SK-N-SH (cell line): ENCODE results near the gene PNPLA1. TPM values are rescaled to one million over a fixed set of nuclear protein-coding genes. Genes with fewer than 3 reads are reported as not detected.

Source experiments
- CTCF ChIA-PET: fragments of 300-600, 350-600 bp; formaldehyde crosslinking; extraction: SDS; loops from one replicate; lab custom pipeline; 2021; lab: Yijun Ruan, JAX
- POLR2A ChIA-PET: fragments of 350-600 bp; sonication (Branson Sonifier 250); formaldehyde crosslinking; extraction: SDS; loops from one replicate; lab custom pipeline; 2020; ENCODE audit warnings: antibody characterized with exemption, inconsistent platforms; lab: Yijun Ruan, JAX
- DNase-seq: peaks from one replicate; pipeline ENCODE4 v3.0.0; 2012
- H2AFZ ChIP-seq: fragments of 200-600 bp; sonication (generic); 2 replicates; pipeline ENCODE4 v1.8.1; 2016; ENCODE audit warnings: antibody characterized with exemption, mild to moderate bottlenecking, low read depth
- H3F3A ChIP-seq: fragments of 200-600 bp; sonication (generic); replicated peaks from 2 replicates; pipeline ENCODE3; 2016; ENCODE audit warnings: antibody characterized with exemption, mild to moderate bottlenecking; ENCODE audit not compliant: insufficient read depth
- H3K27ac ChIP-seq, 2 experiments: fragments of 200-500 bp in 1 of 2; fragments of 200-600 bp in 1 of 2; sonication (Bioruptor generic) in 1 of 2; sonication (generic), shearing (Covaris generic) in 1 of 2; 2 replicates each; pipeline versions ENCODE4 v1.5.1 to v1.6.1; 2014 to 2016; ENCODE audit warnings: low read depth in 2 of 2, inconsistent platforms in 1 of 2, low read length in 1 of 2, mild to moderate bottlenecking in 1 of 2, mixed read lengths in 1 of 2
- H3K27me3 ChIP-seq: fragments of 200-600 bp; sonication (generic), shearing (Covaris generic); 2 replicates; pipeline ENCODE4 v1.6.1; 2016; ENCODE audit warnings: mixed run types; ENCODE audit not compliant: insufficient read depth
- H3K36me3 ChIP-seq, 2 experiments: fragments of 200-500 bp in 1 of 2; fragments of 200-600 bp in 1 of 2; sonication (Bioruptor generic) in 1 of 2; sonication (generic) in 1 of 2; replicated peaks in 1 of 2; 2 replicates each; pipeline versions ENCODE3 to v1.5.1; 2014 to 2016; ENCODE audit warnings: low read length in 1 of 2, mild to moderate bottlenecking in 1 of 2; ENCODE audit not compliant: insufficient read depth in 2 of 2, control insufficient read depth in 1 of 2
- H3K4me1 ChIP-seq, 2 experiments: fragments of 200-500 bp in 1 of 2; fragments of 200-600 bp in 1 of 2; sonication (Bioruptor generic) in 1 of 2; sonication (generic), shearing (Covaris generic) in 1 of 2; 2 replicates each; pipeline versions ENCODE4 v1.5.1 to v1.6.1; 2014 to 2016; ENCODE audit warnings: low read depth in 1 of 2, low read length in 1 of 2, mixed run types in 1 of 2; ENCODE audit not compliant: insufficient read depth in 2 of 2, control insufficient read depth in 1 of 2
- H3K4me2 ChIP-seq: fragments of 200-600 bp; sonication (generic), shearing (Covaris generic); 2 replicates; pipeline ENCODE4 v1.6.1; 2017; ENCODE audit warnings: mixed run types
- H3K4me3 ChIP-seq, 2 experiments: fragments of 200-500 bp in 1 of 2; fragments of 200-600 bp in 1 of 2; sonication (Bioruptor generic) in 1 of 2; sonication (generic), shearing (Covaris generic) in 1 of 2; 2 replicates each; pipeline versions ENCODE4 v1.5.1 to v1.8.1; 2014 to 2016; ENCODE audit warnings: low read depth in 2 of 2, inconsistent platforms in 1 of 2, low read length in 1 of 2, mild to moderate bottlenecking in 1 of 2, mixed read lengths in 1 of 2, moderate library complexity in 1 of 2
- H3K79me2 ChIP-seq: fragments of 200-600 bp; sonication (generic); 2 replicates; pipeline ENCODE4 v1.8.1; 2017; ENCODE audit warnings: mild to moderate bottlenecking; ENCODE audit not compliant: insufficient read depth
- H3K9ac ChIP-seq: fragments of 200-600 bp; sonication (generic); 2 replicates; pipeline ENCODE4 v1.6.1; 2017; ENCODE audit warnings: mixed run types
- H3K9me2 ChIP-seq: fragments of 200-600 bp; sonication (generic); 2 replicates; pipeline ENCODE4 v1.6.1; 2017; ENCODE audit warnings: mixed run types
- H3K9me3 ChIP-seq: fragments of 200-600 bp; sonication (generic); 2 replicates; pipeline ENCODE4 v1.6.1; 2017; ENCODE audit warnings: mixed run types, mild to moderate bottlenecking, moderate library complexity
- H4K20me1 ChIP-seq: fragments of 200-600 bp; sonication (generic); 2 replicates; pipeline ENCODE4 v1.6.1; 2017; ENCODE audit warnings: mild to moderate bottlenecking, mixed run types; ENCODE audit not compliant: insufficient read depth
- CHD2 ChIP-seq: fragments of 150-350 bp; IDR thresholded peaks from 2 replicates; pipeline ENCODE4 v1.6.1; 2018; ENCODE audit warnings: low read length; ENCODE audit not compliant: partially characterized antibody
- EZH2phosphoT487 ChIP-seq: fragments of 200-600 bp; sonication (generic); IDR thresholded peaks from 2 replicates; pipeline ENCODE4 v1.6.1; 2017; ENCODE audit warnings: low read depth, mixed run types, mild to moderate bottlenecking, antibody characterized with exemption, moderate library complexity, borderline replicate concordance
- FOSL2 ChIP-seq: IDR thresholded peaks from 2 replicates; pipeline ENCODE4 v1.4.0; 2012; ENCODE audit warnings: low read depth, mild to moderate bottlenecking, moderate library complexity, borderline replicate concordance
- FOXM1 ChIP-seq: IDR thresholded peaks from 2 replicates; pipeline ENCODE4 v1.4.0; 2012; ENCODE audit warnings: low read depth, mild to moderate bottlenecking
- GABPA ChIP-seq: IDR thresholded peaks from 2 replicates; pipeline ENCODE4 v1.4.0; 2012; ENCODE audit warnings: low read depth, mild to moderate bottlenecking
- GATA2 ChIP-seq: sonication (generic); formaldehyde crosslinking; IDR thresholded peaks from 2 replicates; pipeline ENCODE4 v1.5.0; 2020; ENCODE audit warnings: mild to moderate bottlenecking, missing genetic modification reagents
- JUND ChIP-seq: IDR thresholded peaks from 2 replicates; pipeline ENCODE4 v1.4.0; 2012
- MEF2A ChIP-seq: IDR thresholded peaks from 2 replicates; pipeline ENCODE4 v1.4.0; 2012; ENCODE audit warnings: low read depth, borderline replicate concordance
- NRF1 ChIP-seq: IDR thresholded peaks from 2 replicates; pipeline ENCODE4 v1.6.1; 2012; ENCODE audit warnings: low read depth, mild to moderate bottlenecking, low read length
- POLR2AphosphoS5 ChIP-seq: IDR thresholded peaks from 2 replicates; pipeline ENCODE4 v1.6.1; 2012; ENCODE audit warnings: low read depth, low read length
- RCOR1 ChIP-seq: fragments of 150-350 bp; IDR thresholded peaks from 2 replicates; pipeline ENCODE4 v1.6.1; 2017; ENCODE audit warnings: antibody characterized with exemption, low read length
- RXRA ChIP-seq: IDR thresholded peaks from 2 replicates; pipeline ENCODE4 v1.4.0; 2012; ENCODE audit warnings: low read depth, mild to moderate bottlenecking, borderline replicate concordance
- SIN3A ChIP-seq: IDR thresholded peaks from 2 replicates; pipeline ENCODE4 v1.6.1; 2012; ENCODE audit warnings: low read depth, mild to moderate bottlenecking, low read length, moderate library complexity, borderline replicate concordance
- SMC3 ChIP-seq: IDR thresholded peaks from 2 replicates; pipeline ENCODE4 v1.6.1; 2012; ENCODE audit warnings: low read depth, low read length, improper control_type of control experiment
- TAF1 ChIP-seq: IDR thresholded peaks from 2 replicates; pipeline ENCODE4 v1.6.1; 2012; ENCODE audit warnings: low read depth, mild to moderate bottlenecking, low read length, moderate library complexity, borderline replicate concordance
- TCF12 ChIP-seq: IDR thresholded peaks from 2 replicates; pipeline ENCODE4 v1.4.0; 2012
- TEAD4 ChIP-seq: IDR thresholded peaks from 2 replicates; pipeline ENCODE4 v1.4.0; 2012; ENCODE audit warnings: mild to moderate bottlenecking, borderline replicate concordance; ENCODE audit not compliant: insufficient read depth
- YY1 ChIP-seq: IDR thresholded peaks from 2 replicates; pipeline ENCODE4 v1.4.0; 2012; ENCODE audit warnings: low read depth, mild to moderate bottlenecking
- WGBS: methylation state at CpG from one replicate; pipeline ENCODE4 v1.1.6; 2017; ENCODE audit warnings: low lambda C conversion rate; 5-methylcytosine and 5-hydroxymethylcytosine counted together
- polyA plus RNA-seq, 3 experiments: library from polyadenylated mRNA; depleted of rRNA; stranded (reverse); fragments of >200 nt; gene quantifications; 2 replicates each; pipeline ENCODE4 v1.2.3, GENCODE V29; 2012
- TF ChIP-seq, protein P1 (sequence below): IDR thresholded peaks from 2 replicates; pipeline ENCODE4; 2012
- TF ChIP-seq, protein P2 (sequence below): fragments of 200-600 bp; sonication (generic); IDR thresholded peaks from 2 replicates; pipeline ENCODE4 v1.6.1; 2017; ENCODE audit warnings: antibody characterized with exemption, mild to moderate bottlenecking, moderate library complexity
- TF ChIP-seq, protein P3 (sequence below): fragments of 150-350 bp; IDR thresholded peaks from 2 replicates; pipeline ENCODE4 v1.6.1; 2016; ENCODE audit warnings: mild to moderate bottlenecking, low read depth, low read length

PNPLA1 gene
- polyA plus RNA-seq, 1 of the 3 experiments (the other 2 are of a cell fraction): not detected

- TF ChIP-seq, protein P1, sequence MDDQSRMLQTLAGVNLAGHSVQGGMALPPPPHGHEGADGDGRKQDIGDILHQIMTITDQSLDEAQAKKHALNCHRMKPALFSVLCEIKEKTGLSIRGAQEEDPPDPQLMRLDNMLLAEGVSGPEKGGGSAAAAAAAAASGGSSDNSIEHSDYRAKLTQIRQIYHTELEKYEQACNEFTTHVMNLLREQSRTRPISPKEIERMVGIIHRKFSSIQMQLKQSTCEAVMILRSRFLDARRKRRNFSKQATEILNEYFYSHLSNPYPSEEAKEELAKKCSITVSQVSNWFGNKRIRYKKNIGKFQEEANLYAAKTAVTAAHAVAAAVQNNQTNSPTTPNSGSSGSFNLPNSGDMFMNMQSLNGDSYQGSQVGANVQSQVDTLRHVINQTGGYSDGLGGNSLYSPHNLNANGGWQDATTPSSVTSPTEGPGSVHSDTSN: no peak
- TF ChIP-seq RXRA (no peak), YY1 (no peak), TAF1 (no peak), TEAD4 (no peak), POLR2AphosphoS5 (no peak), SMC3 (no peak), RCOR1 (no peak)
- TF ChIP-seq, all 33 proteins: peak for 0
These were observed 83.6 kb downstream of the PNPLA1 start (continued) for GRCh38 chr6:36353411-36353915.

DNA sequence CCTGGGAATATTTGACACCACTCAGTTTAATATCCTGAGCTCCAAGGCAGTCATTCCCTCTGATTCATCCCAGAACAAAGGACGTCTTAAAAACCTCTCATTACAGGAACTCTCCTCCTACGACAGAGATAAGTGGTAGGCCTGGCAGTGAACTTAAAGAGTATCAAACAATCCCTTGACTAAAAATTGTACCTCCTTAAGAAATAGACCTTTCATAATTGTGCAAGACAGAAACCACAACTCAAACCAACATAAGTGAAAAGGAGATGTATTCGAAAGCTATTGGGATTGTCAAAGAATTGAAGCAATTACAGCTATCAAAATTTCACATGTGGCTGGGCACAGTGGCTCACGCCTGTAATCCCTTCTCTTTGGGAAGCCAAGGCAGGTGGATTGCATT, 86.0 kb downstream of the PNPLA1 start:
- Histone ChIP-seq H2AFZ (no peak overlapping the region), H3K9ac (no peak overlapping the region), H3K4me2 (no peak overlapping the region), H4K20me1 (no peaks in the 10 kb centered on the region), H3K27ac (no peak overlapping the region), H3F3A (no peaks in the 10 kb centered on the region), H3K9me2 (no peaks in the 10 kb centered on the region), H3K4me3 (no peak overlapping the region), H3K27me3 (no peaks in the 10 kb centered on the region), H3K4me1 (peaks cover 2 to 10% of the 10 kb centered on the region in 2 experiments; a peak in 2 of 4 replicates), H3K36me3 (no peaks in the 10 kb centered on the region)
- ChIA-PET CTCF (interaction anchor here (1.6 to 9.1 kb wide), 3 partner anchors 10 to 52 kb away, joined by 4 to 149 read pairs (median 14); no protein-coding TSS in a partner anchor), POLR2A (no interaction called here)
- no peak for DNase-seq
- 68% methylated on average over 4 of the region's 4 CpGs for WGBS
- TF ChIP-seq SIN3A (no peak), NRF1 (no peak)
- TF ChIP-seq, all 33 proteins: peak for 0
- Histone ChIP-seq H3K9me3 (no peaks in the 10 kb centered on the region), H3K79me2 (no peaks in the 10 kb centered on the region)

GRCh38 chr6:36357872-36358225, 88.0 kb downstream of the PNPLA1 start:
- H3K4me2 ChIP-seq: no peak overlapping the region
- no peaks in the 10 kb centered on the region for H3K9me3 ChIP-seq
- ChIA-PET POLR2A (no interaction called here), CTCF (interaction anchor here (1.0 to 9.1 kb wide), 6 partner anchors 12 to 329 kb away, joined by 3 to 149 read pairs (median 4); no protein-coding TSS in a partner anchor)
- no peaks in the 10 kb centered on the region for H3K79me2 ChIP-seq
- H2AFZ ChIP-seq: peak overlapping the region; percentile 62; the same call in 1 of the 2 replicates
- no peaks in the 10 kb centered on the region for H3F3A ChIP-seq
- peaks cover 2 to 6% of the 10 kb centered on the region in 2 experiments; a peak in 2 of 4 replicates for H3K4me1 ChIP-seq
- H3K9ac ChIP-seq: no peak overlapping the region
- no peaks in the 10 kb centered on the region for H3K27me3 ChIP-seq
- H3K4me3 ChIP-seq: no peak overlapping the region
- H3K27ac ChIP-seq: no peak overlapping the region
- no peaks in the 10 kb centered on the region for H3K9me2 ChIP-seq
- H3K36me3 ChIP-seq: no peaks in the 10 kb centered on the region
- no peak for DNase-seq
- no peaks in the 10 kb centered on the region for H4K20me1 ChIP-seq
- WGBS: 83% methylated on average over 3 of the region's 3 CpGs
- no peak for TF ChIP-seq FOSL2
- no peak for TF ChIP-seq FOXM1
- TF ChIP-seq GABPA: no peak
- no peak for TF ChIP-seq TEAD4
- TF ChIP-seq TCF12: no peak
- no peak for TF ChIP-seq NRF1
- no peak for TF ChIP-seq POLR2AphosphoS5
- TF ChIP-seq, protein P2, sequence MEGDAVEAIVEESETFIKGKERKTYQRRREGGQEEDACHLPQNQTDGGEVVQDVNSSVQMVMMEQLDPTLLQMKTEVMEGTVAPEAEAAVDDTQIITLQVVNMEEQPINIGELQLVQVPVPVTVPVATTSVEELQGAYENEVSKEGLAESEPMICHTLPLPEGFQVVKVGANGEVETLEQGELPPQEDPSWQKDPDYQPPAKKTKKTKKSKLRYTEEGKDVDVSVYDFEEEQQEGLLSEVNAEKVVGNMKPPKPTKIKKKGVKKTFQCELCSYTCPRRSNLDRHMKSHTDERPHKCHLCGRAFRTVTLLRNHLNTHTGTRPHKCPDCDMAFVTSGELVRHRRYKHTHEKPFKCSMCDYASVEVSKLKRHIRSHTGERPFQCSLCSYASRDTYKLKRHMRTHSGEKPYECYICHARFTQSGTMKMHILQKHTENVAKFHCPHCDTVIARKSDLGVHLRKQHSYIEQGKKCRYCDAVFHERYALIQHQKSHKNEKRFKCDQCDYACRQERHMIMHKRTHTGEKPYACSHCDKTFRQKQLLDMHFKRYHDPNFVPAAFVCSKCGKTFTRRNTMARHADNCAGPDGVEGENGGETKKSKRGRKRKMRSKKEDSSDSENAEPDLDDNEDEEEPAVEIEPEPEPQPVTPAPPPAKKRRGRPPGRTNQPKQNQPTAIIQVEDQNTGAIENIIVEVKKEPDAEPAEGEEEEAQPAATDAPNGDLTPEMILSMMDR: no peak
- TF ChIP-seq RXRA: no peak
- no peak for TF ChIP-seq CHD2
- no peak for TF ChIP-seq JUND
- no peak for TF ChIP-seq GATA2 (CRISPR knock-in tag)
- TF ChIP-seq, protein P3, sequence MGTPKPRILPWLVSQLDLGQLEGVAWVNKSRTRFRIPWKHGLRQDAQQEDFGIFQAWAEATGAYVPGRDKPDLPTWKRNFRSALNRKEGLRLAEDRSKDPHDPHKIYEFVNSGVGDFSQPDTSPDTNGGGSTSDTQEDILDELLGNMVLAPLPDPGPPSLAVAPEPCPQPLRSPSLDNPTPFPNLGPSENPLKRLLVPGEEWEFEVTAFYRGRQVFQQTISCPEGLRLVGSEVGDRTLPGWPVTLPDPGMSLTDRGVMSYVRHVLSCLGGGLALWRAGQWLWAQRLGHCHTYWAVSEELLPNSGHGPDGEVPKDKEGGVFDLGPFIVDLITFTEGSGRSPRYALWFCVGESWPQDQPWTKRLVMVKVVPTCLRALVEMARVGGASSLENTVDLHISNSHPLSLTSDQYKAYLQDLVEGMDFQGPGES: no peak
- no peak for TF ChIP-seq TAF1
- TF ChIP-seq EZH2phosphoT487: no peak
- TF ChIP-seq MEF2A: no peak
